GM18502 (cell line): ENCODE measurements around the gene MED13.
"Not testable (repeated sequence)": the region's sequence is repeated elsewhere in the genome, so short reads cannot be mapped to it uniquely, and the experiment has no call there.

Experiments used
- ATAC-seq: cut with Tn5 transposase; IDR thresholded peaks from one replicate; pipeline ENCODE4 v1.9.1; 2021; ENCODE audit warnings: mild to moderate bottlenecking; ENCODE audit not compliant: unreplicated experiment, poor library complexity

The MED13 gene

DNA sequence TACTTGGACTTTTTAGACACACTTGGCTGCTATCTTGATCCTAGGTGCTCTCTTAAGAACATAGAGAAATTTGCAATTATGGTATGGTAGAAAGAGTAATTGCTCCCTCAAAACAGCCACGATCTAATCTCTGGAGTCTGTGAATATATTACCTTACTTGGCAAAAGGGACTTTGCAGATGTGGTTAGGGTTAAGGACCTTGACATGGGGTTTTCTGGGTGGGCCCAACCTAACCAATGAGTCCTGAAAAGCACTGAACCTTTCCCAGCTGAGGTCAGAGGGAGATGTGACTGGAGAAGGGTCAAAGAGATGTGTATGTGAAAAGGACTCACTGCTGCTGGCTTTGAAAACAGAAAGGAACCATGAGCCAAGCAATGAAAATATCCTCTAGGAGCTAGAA lies 26.7 kb upstream of the MED13 start:
- no peak for ATAC-seq

DNA sequence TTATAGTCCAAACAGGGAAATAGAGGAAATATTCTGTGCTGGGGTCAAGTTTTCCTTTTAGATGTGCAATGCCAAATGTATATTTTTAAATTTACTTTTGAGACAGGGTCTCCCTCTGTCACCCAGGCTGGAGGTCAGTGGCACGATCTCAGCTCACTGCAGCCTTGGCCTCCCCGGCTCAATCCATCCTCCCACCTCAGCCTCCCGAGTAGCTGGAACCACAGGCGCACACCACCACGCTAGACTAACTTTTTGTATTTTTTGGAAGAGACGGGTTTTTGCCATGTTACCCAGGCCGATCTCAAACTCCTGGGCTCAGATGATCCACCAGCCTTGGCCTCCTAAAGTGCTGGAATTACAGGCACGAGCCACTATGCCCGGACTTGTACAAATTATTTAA lies 25.8 kb upstream of the MED13 start:
- ATAC-seq, result no peak

DNA sequence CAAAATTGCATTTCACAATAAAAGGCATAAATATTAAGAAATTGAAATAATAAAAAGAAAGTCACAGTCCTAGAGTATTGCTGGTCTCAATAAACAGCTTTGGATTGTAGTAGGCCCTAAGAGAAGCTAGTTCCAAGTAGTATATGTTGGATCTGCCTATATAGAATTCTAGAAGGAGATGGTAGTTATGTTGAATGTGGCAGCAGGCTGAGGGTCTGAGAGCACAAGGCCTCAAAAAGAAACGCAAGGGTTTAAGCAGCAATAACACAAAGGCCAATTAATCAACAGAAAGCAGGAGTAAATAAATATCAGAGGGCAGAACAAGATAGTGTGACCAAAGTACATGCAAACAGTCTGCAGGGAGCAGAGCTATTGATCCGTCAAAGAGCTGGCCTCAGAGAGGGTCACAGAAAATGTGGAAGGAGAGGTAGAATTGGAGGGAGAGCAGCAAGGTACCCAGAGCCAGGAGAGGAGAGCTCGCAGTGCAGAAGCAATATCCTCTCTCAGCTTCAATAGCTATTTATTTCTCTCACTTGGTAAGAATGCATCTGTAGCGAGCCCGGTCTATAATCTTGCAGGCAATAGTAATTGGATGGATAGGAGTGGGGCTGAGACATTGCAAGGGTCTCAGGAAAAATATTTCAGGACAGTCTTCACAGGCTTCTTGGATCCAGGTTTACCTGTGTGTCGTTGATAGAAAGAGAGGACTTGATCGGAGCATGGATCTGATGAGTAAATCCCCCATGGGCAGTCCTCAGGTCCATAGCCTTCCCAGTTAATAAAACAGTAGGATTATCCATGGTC lies 25.1 kb upstream of the MED13 start:
- ATAC-seq, result no peak

DNA sequence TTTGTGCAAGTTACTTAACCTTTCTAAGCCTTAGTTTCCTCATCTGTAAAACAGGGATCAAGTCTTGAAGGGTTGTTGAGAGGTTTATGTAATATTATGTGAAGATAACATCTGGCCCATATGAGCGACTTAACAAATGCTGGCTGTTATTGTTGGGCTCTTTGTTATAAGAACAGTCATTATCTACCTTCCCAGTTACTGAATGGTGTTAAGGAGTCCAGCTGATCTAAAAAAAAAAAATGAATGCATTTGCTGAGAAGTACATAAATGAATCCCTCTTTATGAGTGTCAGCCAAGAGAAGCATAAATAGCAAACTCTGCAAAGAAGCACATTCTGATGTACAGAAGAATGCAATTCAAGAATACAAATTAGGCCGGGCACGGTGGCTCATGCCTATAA lies 24.3 kb upstream of the MED13 start:
- ATAC-seq, result no peak

DNA sequence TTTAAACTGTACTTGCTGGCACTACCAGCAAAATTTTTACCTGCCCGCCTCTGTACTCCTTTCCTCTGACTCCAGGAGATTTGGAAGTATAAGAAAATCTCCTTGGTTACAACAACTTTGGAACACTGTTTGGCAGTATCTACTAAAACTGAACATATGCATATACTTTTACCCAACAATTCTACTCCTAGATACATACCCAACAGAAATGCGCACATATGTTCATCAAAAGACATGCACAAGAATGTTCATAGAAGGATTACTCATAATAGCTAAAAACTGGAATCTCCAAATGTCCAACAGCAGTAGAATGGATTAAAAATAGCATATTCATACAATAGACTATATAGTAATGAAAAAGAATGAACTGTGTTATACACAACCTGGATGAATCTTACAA lies 21.7 kb upstream of the MED13 start:
- no peak for ATAC-seq

DNA sequence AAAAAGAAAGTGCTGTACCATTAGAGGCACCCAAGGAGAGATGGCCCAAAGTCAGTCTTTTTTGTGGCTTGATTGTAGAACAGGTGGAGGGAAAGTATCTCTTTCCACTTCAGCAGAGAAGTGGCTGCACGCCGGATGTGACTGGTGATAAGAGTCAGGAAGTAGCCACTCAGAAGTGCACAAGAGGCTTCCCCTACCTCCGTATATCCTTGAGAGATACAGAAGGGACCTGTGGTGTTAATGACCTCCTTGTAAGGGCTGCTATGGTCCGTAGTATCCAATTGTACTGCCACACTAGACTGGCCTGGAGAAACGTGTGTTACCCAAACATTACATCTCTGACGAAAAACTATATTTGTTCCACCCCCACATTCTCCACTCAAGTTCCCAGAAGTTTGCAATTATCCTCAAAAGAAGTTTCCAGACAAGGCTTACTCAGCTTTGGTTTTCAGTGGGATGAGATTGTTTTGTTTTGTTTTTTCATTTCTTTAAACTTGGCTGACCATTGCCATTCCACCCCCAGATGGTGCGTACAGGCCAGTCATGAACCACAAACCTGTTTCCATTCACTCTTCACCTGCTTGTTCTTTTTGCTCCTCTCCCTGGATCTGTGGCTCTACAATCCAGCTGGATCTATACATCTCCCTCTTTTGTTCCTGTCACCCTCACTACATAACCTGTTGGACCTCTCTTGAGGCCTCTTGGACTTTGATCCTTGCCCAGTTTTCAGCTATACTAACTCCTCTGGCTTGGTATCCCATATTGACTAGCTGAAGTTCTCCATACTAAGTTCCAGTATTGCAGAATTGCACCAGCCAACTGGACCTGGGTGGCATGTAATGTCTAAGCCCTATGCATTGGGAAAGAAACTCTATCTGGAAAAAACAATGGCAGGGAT lies 20.7 kb upstream of the MED13 start:
- no peak for ATAC-seq

DNA sequence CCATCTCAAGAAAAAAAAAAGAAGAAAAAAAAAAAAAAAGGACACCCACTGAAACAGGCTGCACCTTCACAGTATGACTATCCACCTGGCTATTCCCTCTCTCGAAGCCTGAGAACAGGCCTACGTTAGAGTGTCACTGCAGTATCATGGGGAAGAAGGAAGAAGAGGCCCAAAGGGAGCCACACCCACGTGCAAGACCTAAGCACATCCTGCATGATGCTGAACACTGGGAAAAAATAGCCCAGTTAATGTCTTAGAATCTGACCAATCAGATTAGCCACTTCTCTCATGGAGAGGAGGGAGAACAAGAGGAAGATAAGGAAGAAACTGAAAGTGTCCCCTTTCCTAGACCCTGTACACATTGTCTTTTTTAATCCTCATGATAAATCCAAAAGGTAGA lies 19.5 kb upstream of the MED13 start:
- ATAC-seq, result no peak

DNA sequence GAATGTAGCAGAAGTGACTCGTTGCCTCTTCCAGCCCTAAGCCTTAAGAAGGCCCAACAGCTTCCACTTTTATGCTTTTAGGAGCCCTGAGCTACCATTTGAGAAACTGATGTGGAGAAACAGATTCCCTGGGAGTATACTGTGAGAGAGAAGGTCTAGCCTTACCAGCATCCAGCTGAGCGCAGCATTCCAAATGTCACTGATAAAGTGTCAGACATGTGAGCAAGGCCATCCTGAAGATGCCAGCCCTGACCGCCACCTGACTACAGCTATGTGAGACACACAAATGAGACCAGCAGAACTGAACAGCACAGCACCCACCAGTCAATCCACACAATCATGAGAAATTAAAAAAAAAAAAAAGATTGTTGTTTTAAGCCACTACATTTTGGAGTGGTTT lies 18.6 kb upstream of the MED13 start:
- ATAC-seq, result no peak

DNA sequence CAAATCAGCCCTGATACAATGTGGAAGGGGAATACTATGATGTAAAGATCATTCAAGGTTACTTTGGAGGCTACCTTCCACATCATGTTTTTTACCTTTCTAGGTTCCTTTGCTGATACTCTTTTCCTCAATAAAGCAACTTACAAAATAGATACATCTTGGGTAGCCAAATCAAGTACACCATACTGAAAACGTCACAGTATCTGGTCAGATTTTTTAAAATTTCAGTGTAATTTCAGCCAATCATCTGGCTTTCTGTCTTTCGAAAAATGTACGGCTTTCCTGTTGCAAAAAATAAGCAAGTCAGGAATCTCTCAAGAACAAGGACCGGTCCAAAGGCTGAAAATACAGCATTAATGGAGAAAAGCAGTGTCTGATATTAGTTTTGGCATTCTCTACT lies 15.6 kb upstream of the MED13 start:
- ATAC-seq, result no peak

DNA sequence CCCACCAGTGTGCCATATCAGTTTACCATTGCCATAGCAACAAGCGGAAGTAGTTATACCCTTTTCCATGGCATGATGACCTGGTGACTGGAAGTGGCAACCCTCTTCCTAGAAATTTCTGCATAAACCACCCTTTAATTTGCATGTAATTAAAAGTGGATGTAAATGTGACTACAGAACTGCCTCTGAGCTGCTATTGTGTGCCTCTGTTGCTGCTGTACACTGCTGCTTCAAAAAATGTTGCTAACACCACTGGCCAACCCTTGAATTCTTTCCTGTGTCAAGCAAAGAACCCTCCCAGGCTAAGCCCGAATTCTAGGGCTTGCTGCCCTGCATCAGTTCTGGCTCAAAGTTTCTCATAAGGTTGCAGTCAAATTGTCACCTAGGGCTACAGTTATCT lies 12.9 kb upstream of the MED13 start:
- no peak for ATAC-seq

DNA sequence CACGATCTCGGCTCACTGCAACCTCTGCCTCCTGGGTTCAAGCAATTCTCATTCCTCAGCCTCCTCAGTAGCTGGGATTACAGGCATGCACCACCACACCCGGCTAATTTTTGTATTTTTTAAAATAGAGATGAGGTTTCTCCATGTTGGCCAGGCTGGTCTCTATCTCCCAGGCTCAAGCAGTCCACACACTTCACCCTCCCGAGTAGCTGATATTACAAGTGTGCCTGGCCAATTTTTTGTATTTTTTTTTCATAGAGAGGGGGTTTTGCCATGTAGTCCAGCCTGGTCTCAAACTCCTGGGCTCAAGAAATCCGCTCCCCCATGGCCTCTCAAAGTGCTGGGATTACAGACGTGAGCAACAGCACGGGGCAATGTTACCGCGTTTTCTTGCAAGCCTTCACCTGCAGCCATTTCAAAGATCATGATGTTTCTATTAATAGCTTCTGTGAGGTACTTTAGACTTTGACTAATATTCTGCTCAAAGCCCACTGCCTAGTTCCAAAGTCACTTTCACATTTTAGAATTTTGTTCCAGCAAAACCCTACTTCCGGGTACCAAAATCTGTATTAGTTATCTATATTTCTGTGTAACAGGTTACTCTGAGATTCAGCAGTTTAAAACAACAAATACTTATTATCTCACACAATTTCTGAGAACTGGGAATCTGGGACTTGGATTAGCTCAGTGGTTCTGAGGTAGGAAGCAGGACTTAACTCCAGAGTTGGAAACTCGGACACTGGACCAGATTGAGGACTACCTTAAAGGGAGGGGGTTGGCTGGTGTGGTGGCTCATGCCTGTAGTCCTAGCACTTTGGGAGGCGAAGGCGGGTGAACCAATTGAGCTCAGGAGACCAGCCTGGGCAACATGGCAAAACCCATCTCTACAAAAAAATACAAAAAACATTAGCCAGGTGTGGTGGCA lies 12.0 kb upstream of the MED13 start:
- no peak for ATAC-seq

DNA sequence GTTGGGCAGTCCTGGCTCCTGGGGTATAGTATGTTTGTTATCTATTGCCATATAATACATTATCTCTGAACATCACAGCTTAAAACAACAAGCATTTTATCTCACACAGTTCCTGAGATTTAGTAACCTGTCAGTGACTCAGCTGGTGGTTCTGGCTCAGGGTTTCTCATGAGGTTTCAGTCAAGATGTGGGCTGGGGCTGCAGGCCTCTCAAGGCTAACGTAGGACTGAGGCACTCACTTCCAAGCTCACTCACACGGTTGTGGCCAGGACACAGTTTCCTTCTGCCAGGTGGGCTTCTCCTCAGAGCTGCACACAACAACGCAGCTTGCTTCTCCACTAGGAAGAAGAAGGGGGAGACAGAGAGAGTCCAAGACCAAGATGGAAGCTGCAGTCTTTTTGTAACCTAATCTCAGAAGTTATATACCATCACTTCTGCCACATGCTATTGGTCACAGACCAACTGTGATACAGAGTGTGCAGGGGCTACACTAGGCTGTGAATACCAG lies 10.3 kb upstream of the MED13 start:
- no peak for ATAC-seq

DNA sequence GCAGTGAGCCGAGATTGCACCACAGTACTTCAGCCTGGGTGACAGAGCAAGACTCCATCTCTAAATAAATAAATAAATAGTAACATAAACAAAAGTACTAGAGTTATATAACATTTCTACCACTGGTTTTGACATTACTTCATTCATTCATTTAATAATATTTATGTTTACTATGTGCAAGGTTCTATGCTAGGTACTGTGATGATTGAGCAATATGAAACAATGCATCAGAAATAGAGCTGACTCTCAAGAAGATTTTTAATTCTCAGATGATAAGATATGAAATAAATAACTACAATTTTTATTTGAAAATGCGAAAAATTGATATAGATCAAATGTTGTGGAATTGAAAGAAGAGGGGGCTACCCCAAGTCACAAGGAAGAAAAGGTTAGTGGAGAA lies 8.9 kb upstream of the MED13 start:
- ATAC-seq, result no peak

DNA sequence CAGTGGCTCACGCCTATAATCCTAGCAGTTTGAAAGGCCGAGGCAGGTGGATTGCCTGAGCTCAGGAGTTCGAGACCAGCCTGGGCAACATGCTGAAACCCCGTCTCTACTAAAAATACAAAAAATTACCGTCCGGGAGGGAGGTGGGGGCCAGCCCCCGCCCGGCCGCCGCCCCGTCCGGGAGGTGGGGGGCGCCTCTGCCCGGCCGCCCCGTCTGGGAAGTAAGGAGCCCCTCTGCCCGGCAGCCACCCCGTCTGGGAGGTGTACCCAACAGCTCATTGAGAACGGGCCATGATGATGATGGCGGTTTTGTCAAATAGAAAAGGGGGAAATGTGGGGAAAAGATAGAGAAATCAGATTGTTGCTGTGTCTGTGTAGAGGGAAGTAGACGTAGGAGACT lies 7.8 kb upstream of the MED13 start:
- not testable (repeated sequence) for ATAC-seq

DNA sequence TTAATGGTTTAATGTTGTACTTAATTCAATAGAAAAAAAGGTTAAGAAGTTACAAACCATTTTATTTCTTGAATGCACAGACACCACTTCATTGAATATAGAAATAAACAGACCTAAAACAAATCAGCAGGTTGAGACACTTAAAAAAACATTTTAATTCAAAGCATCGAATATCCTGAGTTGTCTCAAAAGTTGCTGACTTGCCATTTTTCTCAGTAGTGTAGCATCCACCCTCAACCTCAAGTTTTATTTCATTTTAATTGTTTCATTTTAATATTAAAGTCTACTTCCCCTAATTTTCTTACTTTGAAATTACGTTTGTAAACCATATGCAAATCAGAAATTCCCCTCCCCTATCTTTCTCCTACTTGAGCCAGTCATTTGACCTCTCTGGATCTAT lies 5.8 kb upstream of the MED13 start:
- ATAC-seq, result no peak

DNA sequence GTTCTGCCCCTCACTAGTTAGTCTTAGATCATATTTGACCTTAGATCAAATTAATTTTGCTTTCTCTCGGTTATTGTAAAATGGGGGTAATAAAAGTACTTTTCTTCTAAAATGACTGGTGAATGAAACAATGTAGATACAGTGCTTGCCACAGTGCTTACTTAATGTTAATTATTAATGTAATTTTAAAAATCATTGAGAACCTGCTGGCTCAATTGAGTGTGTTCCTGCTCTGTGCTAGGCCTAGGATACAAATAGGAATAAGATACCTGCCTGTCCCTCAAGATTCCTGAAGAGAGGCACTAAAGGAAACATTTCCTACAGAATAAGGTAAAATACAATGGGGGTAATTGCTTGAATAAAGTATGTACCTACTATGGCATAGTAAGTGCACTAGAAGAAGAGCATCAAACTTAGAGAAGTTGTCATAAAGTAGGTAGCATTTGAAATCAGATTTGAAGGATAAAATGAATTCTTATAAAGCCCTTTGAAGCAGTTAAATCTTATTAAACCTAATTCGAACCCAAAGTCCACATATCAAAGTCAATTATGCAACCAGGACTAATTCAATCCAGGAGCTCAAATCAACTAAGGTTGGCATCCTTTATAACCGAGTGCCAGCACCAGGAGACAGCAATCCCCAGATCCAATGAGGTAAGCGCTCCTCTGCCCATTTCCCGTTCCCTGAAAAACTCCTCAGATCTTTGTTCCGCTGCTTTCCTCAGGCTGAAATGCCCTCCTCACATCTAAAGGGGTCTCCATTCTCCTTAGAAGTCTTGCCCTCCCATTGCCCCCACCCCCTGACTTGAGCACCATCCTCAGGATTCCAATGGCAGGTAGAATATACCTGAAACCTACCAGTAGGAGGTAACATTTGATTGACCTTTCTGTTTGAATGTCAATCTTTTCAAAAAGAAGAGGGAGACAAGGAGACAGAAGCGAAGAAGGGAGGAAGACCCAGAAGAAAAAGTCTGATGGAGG lies 2.4 kb upstream of the MED13 start:
- no peak for ATAC-seq

DNA sequence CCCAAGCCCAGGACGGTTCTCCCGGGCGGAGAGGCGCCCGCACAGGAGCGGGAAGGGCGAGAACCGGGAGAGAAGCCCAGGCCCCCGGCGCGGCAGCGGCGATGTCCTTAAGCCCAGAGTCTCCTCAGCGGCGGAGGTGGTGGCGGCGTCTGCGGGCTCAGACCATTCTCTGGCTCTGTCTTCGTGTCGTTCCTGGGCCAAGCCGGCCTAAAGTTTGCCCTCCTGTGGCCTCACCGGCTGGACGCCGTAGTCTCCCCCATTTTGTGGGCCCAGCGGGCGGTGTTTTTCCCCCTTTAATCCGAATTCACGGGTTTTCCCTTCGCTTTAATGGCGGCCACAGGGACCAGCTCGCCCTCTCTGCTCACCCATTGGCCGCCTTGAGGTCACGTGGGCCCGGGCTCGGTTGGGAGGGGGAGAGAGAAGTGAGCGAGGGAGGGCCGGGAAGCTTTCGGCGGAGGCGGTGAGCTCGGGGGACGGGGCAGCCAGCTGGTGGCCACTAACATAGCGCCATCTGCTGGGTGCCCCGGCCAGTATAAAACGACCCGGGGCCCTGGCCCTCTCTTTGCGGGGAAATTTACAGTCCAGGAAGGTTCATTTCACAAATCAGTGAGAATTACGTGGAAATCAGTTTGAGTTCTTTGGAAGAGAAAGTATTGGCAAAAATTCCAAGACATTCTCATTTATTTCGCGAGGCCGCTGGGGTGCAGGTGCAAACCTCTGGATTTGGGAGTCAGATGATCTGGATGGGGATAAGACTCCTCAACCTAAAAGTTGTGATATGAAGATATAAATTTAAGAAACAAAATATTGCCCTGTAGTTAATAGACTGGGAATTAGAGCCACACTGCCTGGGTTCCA lies 762 bp upstream of the MED13 start:
- ATAC-seq, result peak; percentile 92

DNA sequence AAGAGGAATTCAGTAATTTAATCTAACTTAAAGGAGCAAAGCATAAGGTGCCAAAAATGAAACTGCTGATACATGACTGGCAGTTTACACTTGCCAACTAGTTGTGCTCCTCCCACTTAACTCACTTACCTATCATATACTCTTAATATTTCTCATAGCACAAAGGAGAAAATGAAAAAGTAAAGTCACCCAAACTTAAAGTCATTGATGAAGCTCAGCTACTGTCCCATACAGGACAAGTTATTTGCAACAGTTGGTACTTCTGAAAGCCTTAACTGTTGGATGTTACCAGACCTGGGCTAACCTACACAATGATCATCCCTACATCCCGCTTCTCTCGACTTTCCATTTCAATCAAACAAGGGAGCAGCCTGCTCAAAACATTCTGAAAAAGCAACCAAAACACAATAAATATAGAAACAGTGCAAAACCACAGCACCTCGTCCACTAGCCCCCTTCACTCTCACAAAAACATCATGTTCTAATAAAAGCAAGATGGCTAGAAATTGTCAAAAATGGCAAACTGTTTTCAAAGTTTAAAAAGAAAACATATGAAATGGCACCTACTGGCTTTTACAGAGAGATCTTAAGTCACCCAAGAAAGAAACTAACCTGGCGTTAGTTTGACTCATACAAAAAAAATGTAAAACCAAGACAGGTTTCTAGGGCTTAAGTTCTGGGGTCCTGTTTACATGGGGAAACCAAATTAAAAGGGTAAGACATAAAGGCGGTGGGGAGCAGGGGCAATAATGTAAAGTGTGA lies 868 bp downstream of the MED13 start:
- no peak for ATAC-seq
